GM12878 (cell line): Measurements from ENCODE around the gene SLFNL1. TPM values are rescaled to one million over a fixed set of nuclear protein-coding genes. Genes with fewer than 3 reads are reported as not detected.

Source experiments
- ATAC-seq: fragments of 200-7000 bp; cut with Tn5 transposase; 3 replicates; pipeline ENCODE4 v1.9.1; 2020; ENCODE audit warnings: mild to moderate bottlenecking, moderate library complexity
- BruUV-seq: library from RNA; stranded (reverse); fragments of 400-500 nt; replicated peaks from 2 replicates; lab custom pipeline; 2021; lab: Mats Ljungman, UMichigan
- CTCF ChIA-PET: fragments of 300-600 bp; sonication (Branson Sonifier 250); formaldehyde crosslinking; extraction: SDS; loops from one replicate; lab custom pipeline; 2021; ENCODE audit warnings: inconsistent platforms; lab: Yijun Ruan, JAX
- POLR2A ChIA-PET: fragments of 350-600 bp; formaldehyde crosslinking; extraction: SDS; loops from one replicate; lab custom pipeline; 2021; ENCODE audit warnings: inconsistent platforms; lab: Charles Lee
- RAD21 ChIA-PET: fragments of 300-600 bp; sonication (Branson Sonifier 250); formaldehyde crosslinking; loops from one replicate; lab custom pipeline; 2023; ENCODE audit warnings: antibody characterized with exemption; ENCODE audit not compliant: unreplicated experiment; lab: Charles Lee
- SMC1A ChIA-PET: fragments of 300-600 bp; sonication (Branson Sonifier 250); formaldehyde crosslinking; loops from one replicate; lab custom pipeline; 2023; ENCODE audit not compliant: unreplicated experiment, uncharacterized antibody; lab: Charles Lee
- DNase-seq: peaks from one replicate; pipeline ENCODE4 v3.0.0-alpha.2; 2011; ENCODE audit warnings: low read depth, low spot score
- FAIRE-seq: peaks from 3 replicates; lab custom pipeline; 2011; peaks lifted over from hg19 to GRCh38; lab: Jason Lieb, UNC
- H2AFZ ChIP-seq: 2 replicates; pipeline ENCODE4 v1.6.0; 2011; ENCODE audit warnings: low read depth, low read length, control low read depth; ENCODE audit not compliant: control insufficient read depth
- H3K27ac ChIP-seq: 2 replicates; pipeline ENCODE4 v1.5.1; 2011; ENCODE audit warnings: control low read depth; ENCODE audit not compliant: control insufficient read depth, insufficient read depth
- H3K27me3 ChIP-seq, 2 experiments: replicated peaks in 1 of 2; 2 replicates each; pipeline versions ENCODE4 v1.6.0 to v1.6.1; 2011; ENCODE audit warnings: low read length in 1 of 2; ENCODE audit not compliant: control insufficient read depth in 2 of 2, insufficient read depth in 2 of 2
- H3K36me3 ChIP-seq, 2 experiments: 2 replicates each; pipeline ENCODE4 v1.5.1; 2011; ENCODE audit warnings: low read length in 1 of 2; ENCODE audit not compliant: control insufficient read depth in 2 of 2, insufficient read depth in 2 of 2
- H3K4me1 ChIP-seq: 2 replicates; pipeline ENCODE4 v1.6.1; 2011; ENCODE audit warnings: mild to moderate bottlenecking, low read length, moderate library complexity, mixed read lengths; ENCODE audit not compliant: control insufficient read depth, insufficient read depth
- H3K4me2 ChIP-seq: 2 replicates; pipeline ENCODE4 v1.6.0; 2011; ENCODE audit warnings: control low read depth; ENCODE audit not compliant: control insufficient read depth, insufficient read depth
- H3K4me3 ChIP-seq: fragments of 200-600 bp; sonication (generic); 2 replicates; pipeline ENCODE4 v1.5.1; 2016
- H3K79me2 ChIP-seq: 2 replicates; pipeline ENCODE4 v1.6.0; 2011; ENCODE audit warnings: low read length; ENCODE audit not compliant: control insufficient read depth, insufficient read depth
- H3K9ac ChIP-seq: 2 replicates; pipeline ENCODE4 v1.8.0; 2011; ENCODE audit warnings: low read length, control low read depth, mixed read lengths; ENCODE audit not compliant: control insufficient read depth, insufficient read depth
- H3K9me3 ChIP-seq: replicated peaks from 3 replicates; pipeline ENCODE4 v1.5.1; 2011; ENCODE audit warnings: mild to moderate bottlenecking, low read length; ENCODE audit not compliant: control insufficient read depth, insufficient read depth
- H4K20me1 ChIP-seq: 2 replicates; pipeline ENCODE4 v1.6.0; 2011; ENCODE audit not compliant: control insufficient read depth, insufficient read depth
- DPF2 ChIP-seq: fragments of 450-650 bp; IDR thresholded peaks from 2 replicates; pipeline ENCODE4 v1.6.1; 2017; ENCODE audit warnings: mild to moderate bottlenecking
- GATAD2B ChIP-seq: fragments of 450-650 bp; conservative IDR thresholded peaks from 2 replicates; pipeline ENCODE4 v1.6.1; 2017; ENCODE audit warnings: low read depth, mild to moderate bottlenecking, moderate library complexity
- MXI1 ChIP-seq: fragments of 150-350 bp; IDR thresholded peaks from 2 replicates; pipeline ENCODE4 v1.6.1; 2011; ENCODE audit warnings: low read depth, mild to moderate bottlenecking, inconsistent platforms, low read length, improper control_type of control experiment
- NBN ChIP-seq: fragments of 450-650 bp; IDR thresholded peaks from 2 replicates; pipeline ENCODE4 v1.6.1; 2016
- SUZ12 ChIP-seq: fragments of 200-600 bp; sonication (generic); IDR thresholded peaks from one replicate; pipeline ENCODE4 v1.6.1; 2018; ENCODE audit warnings: antibody characterized with exemption, mild to moderate bottlenecking; ENCODE audit not compliant: unreplicated experiment
- WRNIP1 ChIP-seq: IDR thresholded peaks from 2 replicates; pipeline ENCODE4 v1.6.1; 2011; ENCODE audit warnings: low read depth, low read length, improper control_type of control experiment, borderline replicate concordance
- WGBS: methylation state at CpG from one replicate; pipeline ENCODE4 v1.1.6; 2016; ENCODE audit warnings: low lambda C conversion rate; ENCODE audit not compliant: insufficient replicate concordance, insufficient coverage; ENCODE audit errors: missing lambda C conversion rate; 5-methylcytosine and 5-hydroxymethylcytosine counted together
- in situ Hi-C: fragments of 300-500 bp; cut with MboI; formaldehyde crosslinking; loops from 9 replicates; pipeline ENCODE4 v1.14.3; 2018; ENCODE audit warnings: mixed read lengths
- intact Hi-C: fragments of 100-400 bp; cut with micrococcal nuclease; formaldehyde crosslinking; loops from one replicate; pipeline ENCODE4 v1.14.2; 2022; ENCODE audit not compliant: unreplicated experiment
- polyA plus RNA-seq, 11 experiments: library from polyadenylated mRNA; depleted of rRNA in 4 of 11; unstranded in 6 of 11; stranded (reverse) in 5 of 11; fragments of >200 nt; fragmentation: Nextera tagmentation in 4 of 11; fragmentation: Illumina TruSeq in 1 of 11; extraction: Ambion mirVana in 4 of 11; extraction: Trizol in 1 of 11; gene quantifications; 1 replicate in 1 of 11; 2 replicates in 10 of 11; pipeline versions ENCODE4 v1.2.1 to v1.2.3, GENCODE V29; 2011 to 2016; ENCODE audit warnings: inconsistent platforms in 2 of 11, missing spikeins in 2 of 11, low read depth in 1 of 11
- total RNA-seq, 4 experiments: library from RNA; depleted of rRNA in 3 of 4; stranded (reverse); fragments of >200 nt in 3 of 4; fragmentation: Illumina TruSeq in 1 of 4; extraction: Trizol in 1 of 4; gene quantifications; 2 replicates each; pipeline versions ENCODE4 v1.2.1 to v1.2.3, GENCODE V29; 2013 to 2021
- TF ChIP-seq, protein P1 (sequence below): fragments of 450-650 bp; formaldehyde crosslinking; IDR thresholded peaks from 2 replicates; pipeline ENCODE4 v1.4.0; 2022; ENCODE audit warnings: mild to moderate bottlenecking, moderate library complexity
- TF ChIP-seq, protein P2 (sequence below): fragments of 450-650 bp; IDR thresholded peaks from 2 replicates; pipeline ENCODE4 v1.6.1; 2017; ENCODE audit warnings: low read depth, mild to moderate bottlenecking, moderate library complexity

Gene SLFNL1
- total and polyA plus RNA-seq, 10 of the 15 experiments (the other 5 are each of a cell fraction or from before 2014, with no cell fraction given) = 0.05 to 0.98 (median 0.16) TPM; not detected in 2

DNA sequence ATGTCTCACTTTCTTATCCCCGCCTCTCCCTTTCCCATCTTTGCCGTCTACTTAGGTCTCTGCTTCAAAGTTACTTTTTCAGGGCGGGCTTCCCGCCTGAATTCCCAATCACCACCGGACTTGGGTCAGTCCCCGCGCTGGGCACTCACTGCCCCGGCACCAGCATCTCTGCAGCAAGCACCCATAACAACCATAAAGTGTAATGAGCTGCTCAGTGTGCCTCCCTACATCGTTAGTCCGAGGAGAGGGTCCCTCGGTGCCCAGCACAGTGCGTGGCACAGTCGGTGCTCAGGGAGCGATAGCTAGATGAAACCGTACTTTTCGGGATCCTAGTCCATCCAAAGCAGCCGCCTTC lies 42.7 kb downstream of the SLFNL1 start:
- POLR2A ChIA-PET = interaction anchor here (0.6 kb wide), 2 partner anchors 9 to 710 kb away, joined by 3 to 5 read pairs; no protein-coding TSS in a partner anchor
- Histone ChIP-seq H3K4me1 (peaks cover 4% of the 10 kb centered on the region; the same call in 1 of the 2 replicates), H3K36me3 (peaks cover 0 to 5% of the 10 kb centered on the region in 2 experiments; a peak in 1 of 4 replicates), H3K9me3 (no peaks in the 10 kb centered on the region), H3K4me2 (peak overlapping the region; percentile 87), H3K9ac (peak overlapping the region; percentile 84), H3K27ac (peak overlapping the region; percentile 81), H4K20me1 (no peaks in the 10 kb centered on the region; the same call in 1 of the 2 replicates), H3K27me3 (no peaks in the 10 kb centered on the region), H3K4me3 (peak overlapping the region; percentile 81), H3K79me2 (peaks cover 39% of the 10 kb centered on the region), H2AFZ (peak overlapping the region; percentile 97)
- TF ChIP-seq, protein P1, sequence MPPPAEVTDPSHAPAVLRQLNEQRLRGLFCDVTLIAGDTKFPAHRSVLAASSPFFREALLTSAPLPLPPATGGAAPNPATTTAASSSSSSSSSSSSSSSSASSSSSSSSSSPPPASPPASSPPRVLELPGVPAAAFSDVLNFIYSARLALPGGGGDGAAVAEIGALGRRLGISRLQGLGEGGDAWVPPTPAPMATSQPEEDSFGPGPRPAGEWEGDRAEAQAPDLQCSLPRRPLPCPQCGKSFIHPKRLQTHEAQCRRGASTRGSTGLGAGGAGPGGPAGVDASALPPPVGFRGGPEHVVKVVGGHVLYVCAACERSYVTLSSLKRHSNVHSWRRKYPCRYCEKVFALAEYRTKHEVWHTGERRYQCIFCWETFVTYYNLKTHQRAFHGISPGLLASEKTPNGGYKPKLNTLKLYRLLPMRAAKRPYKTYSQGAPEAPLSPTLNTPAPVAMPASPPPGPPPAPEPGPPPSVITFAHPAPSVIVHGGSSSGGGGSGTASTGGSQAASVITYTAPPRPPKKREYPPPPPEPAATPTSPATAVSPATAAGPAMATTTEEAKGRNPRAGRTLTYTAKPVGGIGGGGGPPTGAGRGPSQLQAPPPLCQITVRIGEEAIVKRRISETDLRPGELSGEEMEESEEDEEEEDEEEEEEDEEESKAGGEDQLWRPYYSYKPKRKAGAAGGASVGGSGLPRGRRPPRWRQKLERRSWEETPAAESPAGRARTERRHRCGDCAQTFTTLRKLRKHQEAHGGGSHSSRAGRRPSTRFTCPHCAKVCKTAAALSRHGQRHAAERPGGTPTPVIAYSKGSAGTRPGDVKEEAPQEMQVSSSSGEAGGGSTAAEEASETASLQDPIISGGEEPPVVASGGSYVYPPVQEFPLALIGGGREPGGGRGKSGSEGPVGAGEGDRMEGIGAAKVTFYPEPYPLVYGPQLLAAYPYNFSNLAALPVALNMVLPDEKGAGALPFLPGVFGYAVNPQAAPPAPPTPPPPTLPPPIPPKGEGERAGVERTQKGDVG (CRISPR knock-in tag) = no peak
- TF ChIP-seq DPF2 (no peak), MXI1 (no peak), NBN (no peak), SUZ12 (no peak), WRNIP1 (no peak), GATAD2B (0 out of 2 replicates have a peak, but pooled peaks have one; percentile 27)
- TF ChIP-seq, protein P2, sequence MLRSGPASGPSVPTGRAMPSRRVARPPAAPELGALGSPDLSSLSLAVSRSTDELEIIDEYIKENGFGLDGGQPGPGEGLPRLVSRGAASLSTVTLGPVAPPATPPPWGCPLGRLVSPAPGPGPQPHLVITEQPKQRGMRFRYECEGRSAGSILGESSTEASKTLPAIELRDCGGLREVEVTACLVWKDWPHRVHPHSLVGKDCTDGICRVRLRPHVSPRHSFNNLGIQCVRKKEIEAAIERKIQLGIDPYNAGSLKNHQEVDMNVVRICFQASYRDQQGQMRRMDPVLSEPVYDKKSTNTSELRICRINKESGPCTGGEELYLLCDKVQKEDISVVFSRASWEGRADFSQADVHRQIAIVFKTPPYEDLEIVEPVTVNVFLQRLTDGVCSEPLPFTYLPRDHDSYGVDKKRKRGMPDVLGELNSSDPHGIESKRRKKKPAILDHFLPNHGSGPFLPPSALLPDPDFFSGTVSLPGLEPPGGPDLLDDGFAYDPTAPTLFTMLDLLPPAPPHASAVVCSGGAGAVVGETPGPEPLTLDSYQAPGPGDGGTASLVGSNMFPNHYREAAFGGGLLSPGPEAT = no peak
- no peak for ATAC-seq
- no peak for FAIRE-seq
- DNase-seq = no peak
- SMC1A ChIA-PET = interaction anchor here (0.9 kb wide), 1 partner anchor 262 kb away, joined by 3 read pairs; no protein-coding TSS in a partner anchor
- TSS peak; percentile 85 for BruUV-seq
- RAD21 ChIA-PET = interaction anchor here (1.4 to 4.1 kb wide), 2 partner anchors 23 to 25 kb away, joined by 4 to 19 read pairs; no protein-coding TSS in a partner anchor
- CTCF ChIA-PET = interaction anchor here (0.6 to 1.2 kb wide), 2 partner anchors 17 to 25 kb away, joined by 4 to 5 read pairs; no protein-coding TSS in a partner anchor
- 20% methylated on average over 17 of the region's 17 CpGs for WGBS
- intact Hi-C loops = no loop called here
- in situ Hi-C loops = no loop called here
